GM12874 (cell line): ENCODE measurements around the gene KRT4.

Experiments
- TF ChIP-seq, protein P1 (sequence below): IDR thresholded peaks from 2 replicates; pipeline ENCODE4 v1.5.1; 2011; ENCODE audit warnings: low read depth, mild to moderate bottlenecking, control low read depth, low read length, moderate library complexity; ENCODE audit not compliant: insufficient read depth

KRT4 gene

DNA sequence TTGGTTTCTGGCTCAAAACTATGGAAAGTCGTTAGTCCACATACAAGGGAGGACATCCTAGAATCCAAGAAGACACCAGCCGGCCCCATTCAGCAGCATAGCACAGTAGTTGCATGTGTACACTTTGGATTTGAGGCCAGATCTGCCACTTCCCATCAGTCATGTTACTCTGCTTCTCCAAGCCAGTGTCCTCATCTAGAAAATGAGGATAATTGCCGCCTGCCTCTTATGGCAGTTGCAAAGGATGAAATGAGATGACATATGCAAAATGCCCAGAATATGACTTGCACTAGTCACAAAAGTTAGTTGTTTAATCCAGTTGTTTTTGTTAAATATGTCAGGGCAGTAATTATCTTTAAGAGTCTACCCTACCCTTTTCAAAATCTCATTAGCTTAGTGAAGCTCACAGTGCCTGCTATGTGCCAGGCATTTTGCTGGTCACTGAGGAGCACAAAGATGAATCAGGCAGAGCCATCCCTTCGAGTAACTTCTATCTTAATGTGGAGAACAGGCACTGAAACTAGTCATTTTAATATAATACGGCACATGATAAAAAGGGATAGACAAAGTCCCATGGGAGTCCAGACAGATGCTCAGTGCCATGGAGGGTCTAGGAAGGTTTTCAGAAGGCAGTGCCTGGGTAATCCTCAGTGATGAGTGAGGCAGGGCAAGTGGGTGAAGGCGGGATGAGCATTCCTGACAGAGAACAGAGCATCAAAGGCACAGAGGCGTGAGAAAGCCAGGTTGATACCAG, 30.2 kb downstream of the KRT4 start:
- TF ChIP-seq, protein P1, sequence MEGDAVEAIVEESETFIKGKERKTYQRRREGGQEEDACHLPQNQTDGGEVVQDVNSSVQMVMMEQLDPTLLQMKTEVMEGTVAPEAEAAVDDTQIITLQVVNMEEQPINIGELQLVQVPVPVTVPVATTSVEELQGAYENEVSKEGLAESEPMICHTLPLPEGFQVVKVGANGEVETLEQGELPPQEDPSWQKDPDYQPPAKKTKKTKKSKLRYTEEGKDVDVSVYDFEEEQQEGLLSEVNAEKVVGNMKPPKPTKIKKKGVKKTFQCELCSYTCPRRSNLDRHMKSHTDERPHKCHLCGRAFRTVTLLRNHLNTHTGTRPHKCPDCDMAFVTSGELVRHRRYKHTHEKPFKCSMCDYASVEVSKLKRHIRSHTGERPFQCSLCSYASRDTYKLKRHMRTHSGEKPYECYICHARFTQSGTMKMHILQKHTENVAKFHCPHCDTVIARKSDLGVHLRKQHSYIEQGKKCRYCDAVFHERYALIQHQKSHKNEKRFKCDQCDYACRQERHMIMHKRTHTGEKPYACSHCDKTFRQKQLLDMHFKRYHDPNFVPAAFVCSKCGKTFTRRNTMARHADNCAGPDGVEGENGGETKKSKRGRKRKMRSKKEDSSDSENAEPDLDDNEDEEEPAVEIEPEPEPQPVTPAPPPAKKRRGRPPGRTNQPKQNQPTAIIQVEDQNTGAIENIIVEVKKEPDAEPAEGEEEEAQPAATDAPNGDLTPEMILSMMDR: no peak

DNA sequence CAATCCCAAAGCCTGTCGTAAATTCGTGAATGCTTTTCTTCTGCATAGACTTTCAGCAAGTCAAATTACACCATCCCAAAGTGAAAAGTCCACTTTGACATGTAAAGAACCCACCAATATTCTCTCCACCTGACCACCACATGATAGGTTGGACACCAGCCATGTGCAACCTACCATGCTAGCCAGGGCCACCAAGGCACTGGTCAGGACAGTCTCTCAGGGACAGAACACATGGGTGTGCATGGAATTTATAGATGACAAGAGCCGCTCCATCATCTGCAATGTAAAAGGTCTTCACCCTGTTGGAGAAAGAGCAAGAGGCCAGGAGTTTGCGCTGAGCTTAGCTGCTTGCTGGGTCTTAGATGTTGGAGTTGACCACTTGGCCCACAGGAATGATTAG, 31.4 kb downstream of the KRT4 start:
- TF ChIP-seq, protein P1: no peak

DNA sequence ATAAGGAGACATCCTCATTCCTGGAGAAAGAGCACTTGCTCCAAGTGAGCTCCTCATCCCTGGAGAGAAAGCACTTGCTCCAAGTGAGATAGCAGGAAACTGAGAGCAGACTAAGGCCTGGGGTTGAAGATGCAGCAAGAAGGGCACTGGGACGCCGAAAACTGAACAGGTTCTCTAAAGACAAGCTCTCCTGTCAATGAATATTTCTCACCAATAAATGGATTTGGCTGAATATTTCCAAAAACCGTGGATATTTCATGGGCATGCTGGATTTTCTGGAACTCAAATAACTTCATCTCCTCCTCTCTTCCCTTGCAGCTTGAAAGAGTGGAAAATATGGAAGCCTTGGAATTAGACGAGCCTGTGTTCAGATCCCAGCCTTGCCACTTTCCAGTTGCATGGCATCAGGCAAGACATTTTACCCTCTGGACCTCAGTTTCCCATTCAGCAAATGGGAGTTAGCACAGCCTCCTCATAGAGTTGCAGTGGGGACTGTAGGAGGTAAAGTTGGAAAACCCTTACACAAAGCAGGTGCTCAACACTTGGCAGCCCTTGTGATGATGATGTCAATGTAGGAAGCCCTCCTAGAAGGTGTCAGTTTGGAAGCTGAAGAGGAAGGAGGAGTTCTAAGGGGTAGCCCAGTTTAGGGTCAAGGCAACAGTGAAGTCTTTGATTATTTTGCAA, 32.4 kb downstream of the KRT4 start:
- TF ChIP-seq, protein P1: no peak

DNA sequence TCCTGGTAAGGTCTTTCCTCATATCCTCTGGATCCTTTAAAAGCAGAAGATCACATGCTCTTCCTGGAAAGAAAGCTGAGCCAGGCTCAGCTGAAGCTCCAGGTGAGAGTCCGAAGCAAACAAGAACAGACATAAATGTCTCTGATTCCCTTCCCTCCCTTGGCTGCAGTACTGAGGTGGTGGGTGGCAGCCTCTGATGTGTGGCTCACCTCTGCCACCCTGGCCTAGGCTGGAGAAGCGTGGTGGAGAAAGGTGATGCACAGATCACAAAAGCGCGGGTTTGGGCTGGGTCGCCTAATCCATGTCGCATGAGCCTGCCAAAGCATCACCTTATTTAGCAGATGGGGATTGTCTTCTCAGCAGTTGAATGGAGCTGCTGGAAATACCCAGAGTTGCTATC, 34.0 kb downstream of the KRT4 start:
- TF ChIP-seq, protein P1: no peak

DNA sequence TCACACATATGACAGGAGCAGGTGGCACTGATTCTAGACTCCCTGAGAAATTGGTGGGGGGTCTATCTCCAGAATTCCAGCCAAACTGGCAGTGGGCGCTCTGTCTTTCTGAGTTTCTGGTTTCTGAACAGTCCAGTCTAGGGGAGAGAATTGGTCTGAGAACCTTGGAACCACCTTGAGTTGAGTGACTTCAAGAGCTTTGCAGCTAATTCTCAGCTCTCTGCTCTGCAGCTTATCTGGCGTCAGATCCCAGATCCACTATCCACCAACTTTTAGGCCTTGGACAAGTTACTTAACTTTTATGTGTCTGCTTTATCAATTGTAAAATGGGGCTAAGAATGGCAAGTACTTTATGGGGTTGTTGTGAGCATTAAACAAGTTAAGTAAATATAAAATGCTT, 35.1 kb downstream of the KRT4 start:
- TF ChIP-seq, protein P1: no peak

DNA sequence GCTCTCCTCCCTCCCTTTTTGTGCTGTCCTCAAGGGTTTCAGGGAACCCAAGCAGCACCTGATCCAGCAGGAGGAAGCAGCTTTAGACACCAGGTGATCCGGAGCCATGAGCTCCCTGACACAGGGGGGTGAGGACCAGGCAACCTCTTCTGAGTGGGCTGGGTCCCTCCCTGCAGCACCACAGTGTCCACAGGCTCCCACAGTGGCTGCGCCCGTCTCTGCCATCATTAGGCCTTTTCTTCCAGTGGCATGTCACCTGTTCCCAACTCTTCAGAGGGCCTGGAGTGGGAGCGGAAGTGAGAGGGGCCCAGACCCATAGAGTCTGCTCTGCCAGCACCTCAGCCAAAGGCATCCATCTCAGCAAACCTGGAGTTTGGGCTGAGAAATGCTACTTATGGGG, 36.4 kb downstream of the KRT4 start:
- TF ChIP-seq, protein P1: no peak

DNA sequence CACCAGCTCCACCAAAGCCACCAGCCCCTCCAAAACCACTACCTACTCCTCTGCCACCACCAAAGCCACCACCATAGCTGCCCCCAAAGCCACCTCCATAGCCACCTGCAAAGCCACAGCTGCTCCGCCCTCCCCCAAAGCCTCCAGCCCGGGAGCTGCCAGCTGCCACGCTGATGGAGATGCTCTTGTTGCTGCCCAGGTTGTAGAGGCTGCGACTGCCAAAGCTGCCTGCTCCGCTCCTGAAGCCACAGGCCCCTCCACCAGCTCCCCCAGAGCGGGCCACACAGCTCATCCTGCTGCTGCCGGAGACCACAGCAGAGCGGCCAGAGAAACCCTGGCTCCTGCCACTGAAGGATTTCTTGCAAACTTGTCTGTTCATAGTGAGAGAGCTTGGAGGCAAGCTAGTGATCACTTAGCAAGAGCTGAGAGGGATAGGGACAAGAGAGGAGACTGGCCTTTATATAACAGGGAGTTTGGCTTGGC, 37.0 kb downstream of the KRT4 start, which contains the start of gene KRT76:
Gene KRT76 (minus strand): TSS at position 433 of the 483 bp plus-strand sequence. CDS start 54 bp downstream, at position 379.
- TF ChIP-seq, protein P1: no peak
